Fibroblast of pulmonary artery (primary cell): ENCODE measurements around the gene CLK2.

Experiments used
- DNase-seq: peaks from one replicate; pipeline ENCODE4 v3.0.0-alpha.2; 2010; ENCODE audit warnings: low read depth
- H3K4me3 ChIP-seq: replicated peaks from 2 replicates; pipeline ENCODE4 v1.5.1; 2011; ENCODE audit warnings: low read depth, mild to moderate bottlenecking, control low read depth, low read length, moderate library complexity
- TF ChIP-seq, protein P1 (sequence below): IDR thresholded peaks from 2 replicates; pipeline ENCODE4 v1.5.1; 2011; ENCODE audit warnings: mild to moderate bottlenecking, control low read depth, low read length, inconsistent platforms; ENCODE audit errors: missing control alignments

The CLK2 gene

DNA sequence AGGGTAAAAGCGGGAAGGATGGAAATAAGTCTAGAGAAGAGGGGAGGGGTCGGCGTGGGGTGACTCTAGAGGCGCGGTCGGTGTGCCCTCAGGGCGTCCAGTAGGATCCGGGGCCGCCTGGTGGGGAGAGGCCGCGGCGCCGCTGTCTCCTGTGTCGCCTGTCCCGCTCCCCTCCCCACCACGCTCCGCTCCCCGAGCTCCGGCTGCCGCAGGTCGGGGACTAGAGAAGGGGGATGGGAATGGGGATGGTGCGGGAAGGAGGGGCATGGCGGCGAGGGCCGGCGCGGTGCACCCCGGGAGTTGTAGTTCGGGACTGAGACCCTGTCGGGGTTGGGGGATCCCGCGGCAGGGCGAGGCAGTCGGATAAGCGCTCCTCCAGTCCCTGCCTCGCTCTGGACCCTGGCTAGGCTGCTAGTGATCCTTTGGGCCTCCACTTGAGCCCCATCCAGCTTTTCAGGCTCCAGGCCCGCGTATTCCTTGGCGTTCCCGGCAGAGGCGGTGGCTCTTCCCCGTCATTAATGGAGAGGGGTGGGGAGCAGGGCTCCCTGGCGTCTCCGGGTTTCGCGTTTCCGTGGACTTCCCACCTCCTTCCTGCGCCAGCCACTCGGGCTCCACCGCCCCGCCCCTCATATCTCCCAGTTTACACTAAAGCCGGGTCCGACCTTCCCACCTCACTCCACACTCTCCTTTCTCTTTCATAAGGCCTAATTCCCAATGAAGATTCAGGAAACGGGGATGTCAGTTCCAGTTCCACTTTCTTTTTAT is 17.9 kb downstream of the CLK2 start, which contains the start of gene ENTREP3:
ENTREP3 (minus strand) TSS at position 241 of the 765 bp plus-strand sequence. CDS start 606 bp downstream, outside the sequence.
- peak within 1 kb of the TSS; percentile 78 for H3K4me3 ChIP-seq
- peak; percentile 80 for DNase-seq
- TF ChIP-seq, protein P1, sequence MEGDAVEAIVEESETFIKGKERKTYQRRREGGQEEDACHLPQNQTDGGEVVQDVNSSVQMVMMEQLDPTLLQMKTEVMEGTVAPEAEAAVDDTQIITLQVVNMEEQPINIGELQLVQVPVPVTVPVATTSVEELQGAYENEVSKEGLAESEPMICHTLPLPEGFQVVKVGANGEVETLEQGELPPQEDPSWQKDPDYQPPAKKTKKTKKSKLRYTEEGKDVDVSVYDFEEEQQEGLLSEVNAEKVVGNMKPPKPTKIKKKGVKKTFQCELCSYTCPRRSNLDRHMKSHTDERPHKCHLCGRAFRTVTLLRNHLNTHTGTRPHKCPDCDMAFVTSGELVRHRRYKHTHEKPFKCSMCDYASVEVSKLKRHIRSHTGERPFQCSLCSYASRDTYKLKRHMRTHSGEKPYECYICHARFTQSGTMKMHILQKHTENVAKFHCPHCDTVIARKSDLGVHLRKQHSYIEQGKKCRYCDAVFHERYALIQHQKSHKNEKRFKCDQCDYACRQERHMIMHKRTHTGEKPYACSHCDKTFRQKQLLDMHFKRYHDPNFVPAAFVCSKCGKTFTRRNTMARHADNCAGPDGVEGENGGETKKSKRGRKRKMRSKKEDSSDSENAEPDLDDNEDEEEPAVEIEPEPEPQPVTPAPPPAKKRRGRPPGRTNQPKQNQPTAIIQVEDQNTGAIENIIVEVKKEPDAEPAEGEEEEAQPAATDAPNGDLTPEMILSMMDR = no peak

DNA sequence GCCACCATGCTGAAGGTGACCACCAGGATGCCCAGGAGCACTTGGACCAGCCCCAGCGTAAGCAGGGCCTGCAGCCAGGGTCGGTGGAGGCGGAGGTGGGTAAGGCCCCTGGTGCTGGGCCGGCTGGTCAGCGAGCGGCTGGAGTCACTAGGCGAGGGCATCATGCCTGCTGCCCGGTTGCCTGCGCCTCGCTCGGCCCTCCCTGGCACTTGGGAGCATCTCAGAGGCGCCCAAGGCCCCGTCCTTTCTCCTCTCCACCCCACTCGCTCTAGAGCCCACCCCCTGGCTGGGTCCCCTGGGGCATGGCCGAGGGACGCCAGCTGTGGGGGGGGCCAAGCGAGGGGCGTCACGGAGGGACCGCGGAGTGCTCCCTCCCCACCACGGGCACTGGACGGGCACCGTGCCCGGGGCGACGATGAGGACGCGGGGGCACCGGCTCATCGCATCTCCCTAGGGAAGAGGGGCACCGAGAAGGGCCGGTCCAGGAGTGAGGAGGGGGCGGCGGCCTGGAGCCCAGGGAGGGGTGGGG is 18.5 kb downstream of the CLK2 start:
- TF ChIP-seq, protein P1 = no peak

DNA sequence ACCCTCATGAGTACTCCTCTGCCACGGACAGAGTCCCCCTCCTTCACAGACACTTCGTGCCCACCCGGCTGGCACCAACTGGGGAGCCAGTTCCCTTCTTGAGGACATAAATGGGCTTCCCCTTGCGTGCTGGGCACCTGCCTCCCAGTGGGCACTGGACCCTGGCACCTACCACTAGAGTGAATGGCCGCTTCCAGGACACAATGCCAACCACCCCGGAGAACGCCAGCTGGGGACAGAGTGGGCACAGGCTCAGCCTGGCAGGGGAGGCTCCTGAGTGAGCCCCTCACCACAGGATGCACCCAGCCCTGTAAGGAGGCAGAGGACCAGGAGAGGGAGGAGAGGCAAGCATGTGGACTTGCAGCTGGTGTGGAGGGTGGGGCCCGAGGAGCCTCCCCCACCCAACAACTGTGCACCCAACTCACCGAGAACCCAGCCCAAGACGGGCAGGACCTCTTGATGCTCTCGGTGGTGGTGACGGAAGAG is 19.0 kb downstream of the CLK2 start:
- no peak for DNase-seq

More for the DNA sequence above, 18.5 kb downstream of the CLK2 start:
- peak overlapping the region; percentile 78 for H3K4me3 ChIP-seq
- no peak for DNase-seq

DNA sequence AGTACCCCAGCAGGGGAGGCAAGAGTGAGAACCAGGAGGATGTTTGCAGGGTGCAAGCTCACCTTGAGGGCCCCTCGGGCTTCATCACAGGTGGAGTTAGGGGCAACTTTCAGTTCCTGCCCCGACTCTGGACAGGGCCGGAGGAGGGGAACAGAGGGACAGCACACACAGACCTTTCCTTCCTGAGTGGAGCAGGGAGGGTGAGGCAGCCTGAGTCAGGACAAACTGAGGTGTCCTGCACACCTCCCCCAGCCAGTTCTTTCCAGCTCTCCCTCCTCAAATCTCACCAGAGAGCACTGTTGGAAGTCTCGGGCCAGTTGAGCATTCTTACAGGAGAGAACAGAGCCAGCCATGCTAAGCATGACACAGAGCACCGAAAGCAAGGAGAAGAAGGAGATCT is 19.5 kb downstream of the CLK2 start:
- TF ChIP-seq, protein P1 = no peak
- H3K4me3 ChIP-seq = peak overlapping the region; percentile 78
- no peak for DNase-seq

More for the DNA sequence above, 19.0 kb downstream of the CLK2 start:
- TF ChIP-seq, protein P1 = no peak
- H3K4me3 ChIP-seq = peak overlapping the region; percentile 78

DNA sequence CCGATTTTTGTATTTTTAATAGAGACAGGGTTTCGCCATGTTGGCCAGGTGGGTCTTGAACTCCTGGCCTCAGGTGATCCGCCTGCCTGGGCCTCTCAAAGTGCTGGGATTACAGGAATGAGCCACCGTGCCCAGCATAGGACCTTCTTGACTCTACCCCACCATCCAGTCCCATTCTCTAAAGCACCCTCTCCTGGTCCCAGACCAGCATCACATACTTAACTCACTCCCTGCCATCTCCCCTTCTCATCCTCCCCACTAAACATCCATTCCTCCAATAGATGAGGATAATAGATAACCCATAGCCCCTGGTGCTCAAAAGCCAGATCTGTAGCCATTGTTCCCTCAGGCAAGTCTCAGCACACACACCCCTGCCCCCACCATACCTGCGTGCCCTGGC is 20.1 kb downstream of the CLK2 start:
- DNase-seq = no peak
- TF ChIP-seq, protein P1 = peak; percentile 10
- H3K4me3 ChIP-seq = peak overlapping the region; percentile 78

DNA sequence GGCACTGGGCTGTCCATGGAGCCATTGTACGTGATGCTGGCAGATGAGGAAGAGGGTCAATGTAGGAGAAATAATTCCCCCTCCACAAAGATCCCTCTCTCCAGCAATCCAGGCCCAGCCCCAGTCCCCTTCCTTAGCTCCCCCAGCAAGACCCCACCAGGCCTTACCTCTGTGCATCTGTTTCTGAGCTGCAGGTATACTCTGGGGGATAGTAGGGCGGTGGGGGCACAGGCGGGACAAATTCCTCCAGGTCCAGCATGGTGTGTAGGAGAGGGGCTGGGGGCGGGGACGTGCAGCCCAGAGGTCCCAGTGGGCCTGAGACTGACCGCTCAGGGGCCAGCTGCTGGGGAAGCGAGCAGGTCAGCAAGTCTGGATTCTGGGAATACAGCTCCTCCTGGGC is 21.7 kb downstream of the CLK2 start:
- H3K4me3 ChIP-seq = no peak overlapping the region
- DNase-seq = no peak
- TF ChIP-seq, protein P1 = no peak
